Fibroblast of the conjunctiva (primary cell): ENCODE measurements around the gene JSRP1.

ENCODE experiments used
- DNase-seq: peaks from one replicate; pipeline ENCODE4 v3.0.0-alpha.2; 2010; ENCODE audit warnings: low read depth

The JSRP1 gene

GRCh38 chr19:2216361-2217225, 39.6 kb downstream of the JSRP1 start:
- no peak for DNase-seq

GRCh38 chr19:2215281-2215751, 40.9 kb downstream of the JSRP1 start:
- DNase-seq = no peak

GRCh38 chr19:2214251-2214650, 42.0 kb downstream of the JSRP1 start:
- no peak for DNase-seq

GRCh38 chr19:2213799-2214198, 42.4 kb downstream of the JSRP1 start:
- no peak for DNase-seq

- DNase-seq = no peak
Observed at GRCh38 chr19:2212861-2213711, 43.1 kb downstream of the JSRP1 start.

GRCh38 chr19:2210987-2211740, 45.1 kb downstream of the JSRP1 start:
- no peak for DNase-seq

DNA sequence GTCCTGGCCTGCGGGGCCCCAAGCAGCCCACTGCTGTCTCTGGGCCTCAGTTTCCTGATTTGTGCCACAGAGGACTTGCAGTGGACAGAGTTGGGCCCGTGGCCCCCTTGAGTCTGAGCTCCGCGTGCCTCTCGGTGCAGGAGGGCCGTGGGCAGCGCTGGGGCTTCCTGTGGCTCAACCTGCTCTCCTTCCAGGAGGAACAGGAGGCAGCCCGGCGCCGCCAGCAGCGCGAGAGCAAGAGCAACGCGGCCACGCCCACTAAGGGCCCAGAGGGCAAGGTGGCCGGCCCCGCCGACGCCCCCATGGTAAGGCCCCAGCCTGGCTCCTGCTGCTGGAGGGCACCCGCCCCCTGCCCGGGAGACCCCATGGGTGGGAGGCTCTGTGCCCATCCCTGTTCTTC, 46.0 kb downstream of the JSRP1 start:
- DNase-seq = no peak

DNA sequence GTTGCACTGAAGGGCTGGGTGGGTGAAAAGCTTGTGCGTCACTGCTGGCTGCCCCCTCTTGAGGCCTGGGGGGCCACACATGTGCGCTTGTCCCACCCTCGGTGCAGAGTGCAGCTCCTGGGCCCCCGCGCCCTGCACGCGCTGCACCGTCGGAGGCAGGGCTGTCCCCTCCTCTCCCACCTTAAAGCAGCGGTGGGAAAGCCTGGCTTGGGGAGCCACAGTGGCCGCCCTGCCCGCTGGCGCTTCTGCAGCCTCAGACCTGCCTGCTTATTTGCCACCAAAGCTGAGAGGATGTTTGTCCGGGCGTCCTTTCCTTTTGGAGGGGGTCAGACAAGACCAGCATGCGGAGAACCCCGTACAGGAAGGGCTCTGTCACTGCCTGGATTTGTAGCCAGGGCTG, 46.8 kb downstream of the JSRP1 start:
- DNase-seq = no peak

GRCh38 chr19:2208975-2209374, 47.2 kb downstream of the JSRP1 start:
- no peak for DNase-seq

DNA sequence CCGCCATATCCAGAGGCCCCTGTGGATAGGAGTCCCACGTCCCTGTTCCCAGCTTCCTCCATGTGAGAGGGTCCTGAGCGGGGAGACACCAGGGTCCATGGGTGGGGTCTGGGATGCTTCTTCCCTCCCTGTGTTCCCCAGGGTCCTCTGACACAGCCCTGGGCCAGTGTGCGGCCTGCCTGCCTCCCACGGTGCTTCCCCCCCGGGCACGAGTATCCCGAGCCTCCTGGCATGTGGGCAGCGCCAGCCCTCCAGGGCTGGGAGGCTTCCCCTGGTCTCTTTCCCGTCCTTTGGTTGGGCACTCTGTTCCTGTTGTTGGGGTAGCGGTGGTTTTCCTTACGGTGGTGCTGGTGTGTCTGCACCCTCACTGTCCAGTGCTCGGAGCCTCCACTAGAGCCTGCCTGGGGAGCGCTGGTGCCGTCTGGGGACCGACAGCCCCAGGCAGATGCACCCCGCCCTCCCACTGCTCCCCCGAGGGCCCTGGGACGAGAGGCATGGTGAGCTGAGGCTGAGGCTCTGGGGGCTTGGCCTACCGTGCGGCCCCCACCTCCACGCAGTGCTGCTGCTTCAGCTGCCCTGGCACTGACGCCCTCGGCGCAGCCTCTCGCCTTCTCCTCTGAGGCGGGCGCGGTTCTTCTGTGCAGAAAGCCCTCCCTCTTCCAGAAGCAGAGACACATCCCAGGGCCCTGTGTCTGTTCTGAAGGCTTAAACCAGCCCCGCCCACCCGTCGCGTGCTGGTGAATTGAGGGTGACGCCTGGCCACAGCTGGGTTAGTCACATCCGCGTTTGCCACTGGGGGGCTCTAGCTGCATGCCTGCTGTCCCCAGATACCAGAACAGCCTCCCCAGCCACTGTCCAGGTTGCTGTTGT, 48.0 kb downstream of the JSRP1 start:
- DNase-seq = peak; percentile 53

DNA sequence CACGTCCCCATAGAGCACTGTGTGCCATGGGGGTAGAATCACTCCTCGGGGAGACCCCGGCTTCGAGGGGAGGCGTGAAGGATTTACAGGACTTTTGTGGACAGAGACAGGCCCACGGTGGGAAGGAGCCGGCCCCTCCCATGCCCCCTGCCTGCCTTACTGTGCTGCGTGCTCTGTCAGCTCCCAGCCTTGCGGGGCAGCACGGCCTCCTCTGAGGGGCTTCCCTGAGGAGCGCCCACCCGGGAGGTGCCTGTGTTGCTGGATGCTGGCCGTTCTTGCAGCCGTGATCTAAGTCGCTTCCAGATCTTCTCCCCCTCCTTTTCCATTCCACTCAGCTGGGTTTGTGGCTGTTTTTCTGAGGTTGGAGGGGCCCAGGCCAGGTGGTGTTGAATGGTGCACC, 49.2 kb downstream of the JSRP1 start:
- DNase-seq = no peak

DNA sequence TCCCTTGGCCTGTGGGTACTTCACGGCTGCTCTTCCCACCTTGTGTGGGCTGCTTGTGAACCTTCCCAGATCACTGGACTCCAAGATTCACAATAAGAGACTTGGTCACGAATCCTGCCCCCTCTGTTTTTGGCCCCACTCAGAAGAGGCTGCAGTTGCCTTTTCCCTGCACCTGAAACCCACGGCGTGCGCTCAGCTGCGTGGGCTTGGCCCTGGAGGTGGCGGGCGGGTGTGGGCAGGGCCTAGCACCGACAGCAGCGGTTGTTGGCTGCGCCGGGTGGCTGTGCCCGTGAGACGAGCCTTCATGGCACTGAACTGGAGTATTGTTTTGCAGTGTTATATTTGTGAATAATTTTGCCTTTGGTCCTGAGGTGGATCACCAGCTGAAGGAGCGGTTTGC, 53.9 kb downstream of the JSRP1 start:
- no peak for DNase-seq
